Measurements from ENCODE around the gene ATG12. TPM values are rescaled to one million over a fixed set of nuclear protein-coding genes. Genes with fewer than 3 reads are reported as not detected.

Gene ATG12
- total and polyA plus RNA-seq, 2 of the 13 experiments (the other 11 are each of a cell fraction or from before 2014, with no cell fraction given) = 46.4 to 58.1 TPM

- Histone ChIP-seq H3K9me3 (ENCODE audit: low read length) (no peaks in the 10 kb centered on the region), H4K20me1 (ENCODE audit: insufficient read depth, low read length) (no peaks in the 10 kb centered on the region), H3K4me2 (ENCODE audit: low read depth, low read length) (no peak overlapping the region), H3K4me3 (replicated peaks in 1 of 3; ENCODE audit: insufficient read depth in 1 of 3, low read depth in 2 of 3, low read length in 3 of 3) (no peak overlapping the region), H3K36me3 (replicated peaks in 1 of 2; ENCODE audit: control insufficient read depth in 1 of 2, insufficient read depth in 2 of 2, low read length in 2 of 2) (no peaks in the 10 kb centered on the region), H3K27ac (ENCODE audit: extremely low read length, insufficient read depth, low read length) (no peak overlapping the region), H3K9ac (ENCODE audit: insufficient read depth, low read depth, low read length) (no peak overlapping the region), H3K27me3 (ENCODE audit: control insufficient read depth in 1 of 2, insufficient read depth in 2 of 2, low read length in 2 of 2) (no peaks in the 10 kb centered on the region), H2AFZ (ENCODE audit: low read length) (no peak overlapping the region), H3K79me2 (ENCODE audit: insufficient read depth, low read length) (no peaks in the 10 kb centered on the region), H3K4me1 (ENCODE audit: insufficient read depth, low read length) (peaks cover 21% of the 10 kb centered on the region)
- intact Hi-C loops (cut with micrococcal nuclease; ENCODE audit: unreplicated experiment) = no loop called here
- DNase-seq (ENCODE audit: low spot score) (no peak), FAIRE-seq (no peak), ATAC-seq (no peak)
- ChIA-PET CTCF (ENCODE audit: low intra/inter-chr PET ratio, low total read pairs) (no interaction called here), POLR2A (no interaction called here)
- in situ Hi-C loops (cut with HindIII; ENCODE audit: extremely low pct_ligation_motif_present, low pct_unique_long_range_greater_than_20kb) = no loop called here
- 72% methylated on average over 2 of the region's 2 CpGs for WGBS (ENCODE audit: low lambda C conversion rate)
- BruUV-seq (replicated peaks) = no TSS peak
- TF ChIP-seq ARID3A (IDR thresholded peaks at IDR 0.05; ENCODE audit: low read depth, low read length) = no peak
- TF ChIP-seq ATF6 (CRISPR knock-in tag; conservative IDR thresholded peaks at IDR 0.05) = no peak
- TF ChIP-seq TIGD3 (CRISPR knock-in tag; IDR thresholded peaks at IDR 0.05; ENCODE audit: borderline replicate concordance) = no peak
- TF ChIP-seq HDAC6 (IDR thresholded peaks at IDR 0.05; ENCODE audit: low read depth, low read length) = no peak
- TF ChIP-seq RAD21 (CRISPR knock-in tag; IDR thresholded peaks at IDR 0.05) = no peak
- TF ChIP-seq ISX (CRISPR knock-in tag; conservative IDR thresholded peaks at IDR 0.05) = no peak
- no peak for TF ChIP-seq ZNF407 (CRISPR knock-in tag; IDR thresholded peaks at IDR 0.05; ENCODE audit: not compliant biosample characterization)
- no peak for TF ChIP-seq ZBTB7B (CRISPR knock-in tag; IDR thresholded peaks at IDR 0.05)
- TF ChIP-seq KDM4B (CRISPR knock-in tag; IDR thresholded peaks at IDR 0.05) = no peak
- TF ChIP-seq ZGPAT (CRISPR knock-in tag; IDR thresholded peaks at IDR 0.05) = no peak
Measured at GRCh38 chr5:115807654-115808052, 33.7 kb downstream of the ATG12 start.

Data from HepG2 (cell line).